Measurements from ENCODE around the gene WIF1.

DNA sequence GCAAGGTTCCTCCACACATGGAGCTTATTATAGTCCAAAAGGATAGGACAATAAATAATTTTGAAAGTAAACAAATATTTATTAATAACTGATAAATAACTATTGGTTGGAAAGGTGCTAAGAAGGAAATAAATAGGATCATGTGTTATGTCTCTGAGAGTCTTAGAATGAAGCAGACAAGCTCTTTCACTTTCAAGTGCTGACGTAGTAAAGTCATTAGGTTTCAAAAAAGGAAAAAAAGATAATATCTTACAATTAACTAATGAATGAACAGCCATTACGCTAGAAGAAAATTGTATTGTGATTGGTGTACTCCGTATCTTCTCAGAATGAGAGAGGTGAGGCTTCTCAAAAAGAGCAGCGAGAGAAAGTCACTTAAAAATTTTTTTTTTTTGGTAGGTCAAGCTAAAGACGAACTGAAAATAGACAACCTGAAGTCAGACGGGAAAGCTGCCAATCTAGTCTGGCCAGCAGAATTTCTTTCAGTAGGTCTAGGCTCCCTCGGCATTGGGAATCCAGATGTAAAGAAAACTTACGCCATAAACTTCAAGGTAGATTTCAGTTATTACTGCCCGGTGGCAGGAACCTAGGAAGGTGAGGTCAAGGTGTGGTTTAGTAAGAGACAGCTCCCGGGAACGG, 47.7 kb upstream of the WIF1 start:
- TF ChIP-seq, protein P1, sequence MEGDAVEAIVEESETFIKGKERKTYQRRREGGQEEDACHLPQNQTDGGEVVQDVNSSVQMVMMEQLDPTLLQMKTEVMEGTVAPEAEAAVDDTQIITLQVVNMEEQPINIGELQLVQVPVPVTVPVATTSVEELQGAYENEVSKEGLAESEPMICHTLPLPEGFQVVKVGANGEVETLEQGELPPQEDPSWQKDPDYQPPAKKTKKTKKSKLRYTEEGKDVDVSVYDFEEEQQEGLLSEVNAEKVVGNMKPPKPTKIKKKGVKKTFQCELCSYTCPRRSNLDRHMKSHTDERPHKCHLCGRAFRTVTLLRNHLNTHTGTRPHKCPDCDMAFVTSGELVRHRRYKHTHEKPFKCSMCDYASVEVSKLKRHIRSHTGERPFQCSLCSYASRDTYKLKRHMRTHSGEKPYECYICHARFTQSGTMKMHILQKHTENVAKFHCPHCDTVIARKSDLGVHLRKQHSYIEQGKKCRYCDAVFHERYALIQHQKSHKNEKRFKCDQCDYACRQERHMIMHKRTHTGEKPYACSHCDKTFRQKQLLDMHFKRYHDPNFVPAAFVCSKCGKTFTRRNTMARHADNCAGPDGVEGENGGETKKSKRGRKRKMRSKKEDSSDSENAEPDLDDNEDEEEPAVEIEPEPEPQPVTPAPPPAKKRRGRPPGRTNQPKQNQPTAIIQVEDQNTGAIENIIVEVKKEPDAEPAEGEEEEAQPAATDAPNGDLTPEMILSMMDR (conservative IDR thresholded peaks at IDR 0.05; ENCODE audit: low read length) = no peak
- TF ChIP-seq EZH2phosphoT487 (IDR thresholded peaks at IDR 0.05; ENCODE audit: borderline replicate concordance, low read depth, low read length) = no peak
